Body of pancreas (tissue), 4 donors: Measurements from ENCODE around the gene FERMT1. TPM values are rescaled to one million over a fixed set of nuclear protein-coding genes. Genes with fewer than 3 reads are reported as not detected.

Source experiments
- ATAC-seq: fragments of 150-250 bp; one replicate; pipeline ENCODE4 v1.9.1; 2016
- DNase-seq, 4 donors: peaks; one replicate each; pipeline ENCODE4 v3.0.0-alpha.2; 2019
- H3K27ac ChIP-seq, 4 donors: fragments of 200-600 bp; sonication (generic); 1 replicate in 3 of 4; 2 replicates in 1 of 4; pipeline versions ENCODE4 v1.5.1 to v1.6.1; 2016 to 2019; ENCODE audit warnings: mild to moderate bottlenecking in 1 of 4, mixed read lengths in 1 of 4, moderate library complexity in 1 of 4
- H3K27me3 ChIP-seq, 2 donors: fragments of 200-600 bp; sonication (generic); one replicate each; pipeline ENCODE4 v1.6.0; 2016; ENCODE audit warnings: mild to moderate bottlenecking in 1 of 2
- H3K36me3 ChIP-seq, 2 donors: fragments of 200-600 bp; sonication (generic); replicated peaks in 1 of 2; 2 replicates each; pipeline ENCODE4 v1.5.1; 2016; ENCODE audit warnings: low read depth in 2 of 2; ENCODE audit not compliant: insufficient read depth in 1 of 2
- H3K4me1 ChIP-seq: fragments of 200-600 bp; sonication (generic); one replicate; pipeline ENCODE4 v1.6.0; 2016
- H3K4me3 ChIP-seq, 2 donors: fragments of 200-600 bp; sonication (generic); 1 replicate in 1 of 2; 2 replicates in 1 of 2; pipeline ENCODE4 v1.5.1; 2016 to 2019
- H3K9me3 ChIP-seq, 3 donors: fragments of 200-600 bp; sonication (generic); 1 replicate in 2 of 3; 2 replicates in 1 of 3; pipeline ENCODE4 v1.5.1; 2016
- POLR2A ChIP-seq, 3 donors: fragments of 450-650 bp; IDR thresholded peaks; one replicate each; pipeline ENCODE4 v1.6.1; 2016; ENCODE audit warnings: antibody characterized with exemption in 3 of 3, mild to moderate bottlenecking in 2 of 3
- WGBS, 2 donors: methylation state at CpG; one replicate each; pipeline ENCODE4 v1.1.5; 2017; 5-methylcytosine and 5-hydroxymethylcytosine counted together
- intact Hi-C: fragments of 100-400 bp; cut with DNase I; formaldehyde crosslinking; loops from one replicate; pipeline ENCODE4 v1.15.1; 2023
- total RNA-seq, 2 donors: library from RNA; depleted of rRNA; stranded (reverse); fragments of >200 nt; gene quantifications; one replicate each; pipeline ENCODE4 v1.1.0, GENCODE V29; 2016
- TF ChIP-seq, protein P1 (sequence below), 7 experiments: fragments of 450-650 bp in 4 of 7; fragments of 200-600 bp in 3 of 7; sonication (generic) in 3 of 7; IDR thresholded peaks; one replicate each; pipeline ENCODE4 v1.5.1; 2016 to 2019; ENCODE audit warnings: antibody characterized with exemption in 7 of 7

The FERMT1 gene
- total RNA-seq, 2 donors from 2014 or later, result 3.0 to 5.7 TPM

GRCh38 chr20:6121504-6121903, 1.3 kb downstream of the FERMT1 start:
- ATAC-seq (no peak), DNase-seq (no peak)
- peaks cover 18% of the 10 kb centered on the region for H3K4me1 ChIP-seq
- peak overlapping the region in 1 of 4 donors; percentile 82 for H3K27ac ChIP-seq
- TF ChIP-seq, protein P1, sequence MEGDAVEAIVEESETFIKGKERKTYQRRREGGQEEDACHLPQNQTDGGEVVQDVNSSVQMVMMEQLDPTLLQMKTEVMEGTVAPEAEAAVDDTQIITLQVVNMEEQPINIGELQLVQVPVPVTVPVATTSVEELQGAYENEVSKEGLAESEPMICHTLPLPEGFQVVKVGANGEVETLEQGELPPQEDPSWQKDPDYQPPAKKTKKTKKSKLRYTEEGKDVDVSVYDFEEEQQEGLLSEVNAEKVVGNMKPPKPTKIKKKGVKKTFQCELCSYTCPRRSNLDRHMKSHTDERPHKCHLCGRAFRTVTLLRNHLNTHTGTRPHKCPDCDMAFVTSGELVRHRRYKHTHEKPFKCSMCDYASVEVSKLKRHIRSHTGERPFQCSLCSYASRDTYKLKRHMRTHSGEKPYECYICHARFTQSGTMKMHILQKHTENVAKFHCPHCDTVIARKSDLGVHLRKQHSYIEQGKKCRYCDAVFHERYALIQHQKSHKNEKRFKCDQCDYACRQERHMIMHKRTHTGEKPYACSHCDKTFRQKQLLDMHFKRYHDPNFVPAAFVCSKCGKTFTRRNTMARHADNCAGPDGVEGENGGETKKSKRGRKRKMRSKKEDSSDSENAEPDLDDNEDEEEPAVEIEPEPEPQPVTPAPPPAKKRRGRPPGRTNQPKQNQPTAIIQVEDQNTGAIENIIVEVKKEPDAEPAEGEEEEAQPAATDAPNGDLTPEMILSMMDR (IDR thresholded peaks at IDR 0.05), result no peak
- TF ChIP-seq POLR2A (IDR thresholded peaks at IDR 0.05), result no peak
- no peak overlapping the region for H3K4me3 ChIP-seq
- H3K9me3 ChIP-seq, result no peaks in the 10 kb centered on the region
- no peaks in the 10 kb centered on the region for H3K27me3 ChIP-seq
- 69 to 73% methylated on average over 2 of the region's 2 CpGs for WGBS, 2 donors
- H3K36me3 ChIP-seq, result no peaks in the 10 kb centered on the region
- intact Hi-C loops, result no loop called here

DNA sequence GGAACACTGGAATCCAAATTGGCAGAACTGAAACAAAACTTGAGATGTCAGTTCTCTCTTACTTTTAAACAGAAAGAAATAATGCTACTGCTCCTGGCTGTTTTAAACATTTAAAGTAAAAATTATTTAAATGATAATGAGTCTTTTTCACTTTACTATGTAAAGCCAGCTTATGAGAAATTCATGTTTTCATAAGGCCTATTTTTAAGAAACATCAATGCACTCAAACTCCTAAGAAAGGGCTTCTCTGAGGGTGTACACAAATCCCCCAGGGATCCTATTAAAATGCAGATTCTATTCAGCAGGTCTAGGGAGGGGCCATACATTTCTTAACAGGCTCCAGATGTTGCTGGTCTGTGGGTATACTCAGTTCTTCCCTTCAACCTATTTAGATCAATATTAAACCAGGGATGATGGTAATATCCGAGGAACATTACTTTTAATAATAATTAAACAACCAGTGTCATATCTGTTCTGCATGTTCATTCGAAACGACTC, 2.3 kb downstream of the FERMT1 start:
- ATAC-seq, result no peak
- H3K9me3 ChIP-seq, result no peaks in the 10 kb centered on the region
- no peak overlapping the region for H3K27ac ChIP-seq
- peaks cover 18% of the 10 kb centered on the region for H3K4me1 ChIP-seq
- H3K27me3 ChIP-seq, result no peaks in the 10 kb centered on the region
- no peak for DNase-seq
- TF ChIP-seq POLR2A (IDR thresholded peaks at IDR 0.05), result no peak
- TF ChIP-seq, protein P1 (IDR thresholded peaks at IDR 0.05), result no peak
- intact Hi-C loops, result no loop called here
- WGBS, 2 donors, result 76 to 78% methylated on average over 3 of the region's 3 CpGs
- no peak overlapping the region for H3K4me3 ChIP-seq
- no peaks in the 10 kb centered on the region for H3K36me3 ChIP-seq

- intact Hi-C loops, result no loop called here
- peaks cover 0 to 3% of the 10 kb centered on the region in 2 donors for H3K36me3 ChIP-seq
- TF ChIP-seq POLR2A (IDR thresholded peaks at IDR 0.05), result no peak
- TF ChIP-seq, protein P1 (IDR thresholded peaks at IDR 0.05), result no peak
- no peak for ATAC-seq
- no peaks in the 10 kb centered on the region for H3K4me1 ChIP-seq
- WGBS, 2 donors, result 80 to 92% methylated on average over 3 of the region's 3 CpGs
- H3K9me3 ChIP-seq, result no peaks in the 10 kb centered on the region
- H3K4me3 ChIP-seq, result no peak overlapping the region
- H3K27ac ChIP-seq, result no peak overlapping the region
- DNase-seq, result no peak
- no peaks in the 10 kb centered on the region for H3K27me3 ChIP-seq
Observed at GRCh38 chr20:6116758-6117157, 6.1 kb downstream of the FERMT1 start.

- TF ChIP-seq, protein P1 (IDR thresholded peaks at IDR 0.05), result no peak
- no peak for TF ChIP-seq POLR2A (IDR thresholded peaks at IDR 0.05)
- no peak for DNase-seq
- no peak for ATAC-seq
- no peak overlapping the region for H3K27ac ChIP-seq
- no peaks in the 10 kb centered on the region for H3K4me1 ChIP-seq
- H3K27me3 ChIP-seq, result no peaks in the 10 kb centered on the region
- H3K9me3 ChIP-seq, result no peaks in the 10 kb centered on the region
- H3K4me3 ChIP-seq, result no peak overlapping the region
- WGBS, 2 donors, result 90 to 98% methylated on average over 3 of the region's 3 CpGs
- intact Hi-C loops, result no loop called here
- peaks cover 0 to 3% of the 10 kb centered on the region in 2 donors for H3K36me3 ChIP-seq
Observed at GRCh38 chr20:6115221-6115895, 7.5 kb downstream of the FERMT1 start.

DNA sequence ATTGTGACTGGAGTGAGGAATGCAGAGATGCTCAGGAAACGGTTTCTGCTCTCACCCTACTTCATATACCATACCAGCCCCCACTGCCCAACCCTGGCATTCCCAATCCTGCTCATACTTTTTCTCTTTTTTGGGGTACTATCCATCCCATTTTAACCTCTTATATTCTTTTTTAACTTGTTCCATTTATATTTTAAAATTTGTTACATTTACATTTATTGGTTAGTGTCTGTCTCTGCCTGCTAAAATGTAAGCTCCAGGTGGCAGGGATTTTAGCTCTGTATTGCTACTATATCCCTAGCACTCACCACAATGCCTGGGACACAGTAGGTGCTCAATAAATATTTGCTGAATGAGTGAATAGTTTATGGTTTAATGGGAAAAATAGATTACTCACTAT, 8.1 kb downstream of the FERMT1 start:
- no peaks in the 10 kb centered on the region for H3K9me3 ChIP-seq
- H3K27me3 ChIP-seq, result no peaks in the 10 kb centered on the region
- no peak overlapping the region for H3K4me3 ChIP-seq
- TF ChIP-seq, protein P1 (IDR thresholded peaks at IDR 0.05), result no peak
- no peak for TF ChIP-seq POLR2A (IDR thresholded peaks at IDR 0.05)
- intact Hi-C loops, result no loop called here
- no peak for ATAC-seq
- no peaks in the 10 kb centered on the region for H3K4me1 ChIP-seq
- DNase-seq, result no peak
- H3K36me3 ChIP-seq, result peaks cover 0 to 3% of the 10 kb centered on the region in 2 donors
- H3K27ac ChIP-seq, result no peak overlapping the region
- 93 to 100% methylated on average over 1 of the region's 1 CpG for WGBS, 2 donors
